ENCODE results near the gene DCUN1D1.

The DCUN1D1 gene

DNA sequence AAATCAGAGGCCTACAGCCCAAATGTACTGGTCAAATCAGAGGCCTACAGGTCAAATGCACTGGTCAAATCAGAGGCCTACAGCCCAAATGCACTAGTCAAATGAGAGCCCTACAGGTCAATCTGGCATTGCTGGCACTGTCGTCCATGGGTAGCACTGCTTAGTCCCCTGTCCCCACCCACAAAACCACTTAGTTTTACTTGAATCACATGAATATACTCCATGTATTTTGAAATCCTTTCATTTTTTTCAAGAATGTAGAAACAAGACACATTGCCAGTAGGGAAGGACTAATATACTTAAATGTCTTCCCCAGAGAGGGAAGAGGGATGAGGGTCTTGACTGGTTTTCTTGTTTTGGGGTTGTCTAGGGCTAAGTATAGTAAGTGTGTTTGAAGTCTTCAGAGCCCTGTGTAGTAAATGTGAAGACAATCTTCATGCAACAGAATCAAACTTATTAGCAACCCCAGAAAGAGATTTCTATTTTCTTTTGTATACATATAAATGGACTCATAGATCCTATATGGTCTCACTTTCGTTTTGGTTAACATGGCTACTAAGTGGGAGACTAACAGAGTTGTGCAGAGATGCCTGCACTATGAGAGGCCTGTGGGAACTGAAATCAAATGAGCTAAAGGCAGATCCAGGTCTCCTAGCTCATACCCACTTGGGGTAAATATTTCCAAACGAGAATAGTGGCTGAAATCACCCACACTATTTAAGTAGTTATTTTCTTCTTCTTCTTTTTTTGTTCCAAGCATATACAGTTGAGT is 38.3 kb upstream of the DCUN1D1 start:
- H2AFZ ChIP-seq, result no peak overlapping the region
- H3K4me3 ChIP-seq (ENCODE audit: low read depth, low read length), result no peak overlapping the region
- no peak overlapping the region for H3K9ac ChIP-seq
- no peaks in the 10 kb centered on the region for H3K4me1 ChIP-seq
- no peak overlapping the region for H3K4me2 ChIP-seq (ENCODE audit: low read length)
- H3K27ac ChIP-seq, result no peak overlapping the region
- no peaks in the 10 kb centered on the region for H3K36me3 ChIP-seq (ENCODE audit: control insufficient read depth, insufficient read depth, low read length)
- TF ChIP-seq, protein P1, sequence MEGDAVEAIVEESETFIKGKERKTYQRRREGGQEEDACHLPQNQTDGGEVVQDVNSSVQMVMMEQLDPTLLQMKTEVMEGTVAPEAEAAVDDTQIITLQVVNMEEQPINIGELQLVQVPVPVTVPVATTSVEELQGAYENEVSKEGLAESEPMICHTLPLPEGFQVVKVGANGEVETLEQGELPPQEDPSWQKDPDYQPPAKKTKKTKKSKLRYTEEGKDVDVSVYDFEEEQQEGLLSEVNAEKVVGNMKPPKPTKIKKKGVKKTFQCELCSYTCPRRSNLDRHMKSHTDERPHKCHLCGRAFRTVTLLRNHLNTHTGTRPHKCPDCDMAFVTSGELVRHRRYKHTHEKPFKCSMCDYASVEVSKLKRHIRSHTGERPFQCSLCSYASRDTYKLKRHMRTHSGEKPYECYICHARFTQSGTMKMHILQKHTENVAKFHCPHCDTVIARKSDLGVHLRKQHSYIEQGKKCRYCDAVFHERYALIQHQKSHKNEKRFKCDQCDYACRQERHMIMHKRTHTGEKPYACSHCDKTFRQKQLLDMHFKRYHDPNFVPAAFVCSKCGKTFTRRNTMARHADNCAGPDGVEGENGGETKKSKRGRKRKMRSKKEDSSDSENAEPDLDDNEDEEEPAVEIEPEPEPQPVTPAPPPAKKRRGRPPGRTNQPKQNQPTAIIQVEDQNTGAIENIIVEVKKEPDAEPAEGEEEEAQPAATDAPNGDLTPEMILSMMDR (IDR thresholded peaks at IDR 0.05), result no peak
- H3K9me3 ChIP-seq (ENCODE audit: control insufficient read depth, low read length), result no peaks in the 10 kb centered on the region
- H3K27me3 ChIP-seq (ENCODE audit: control insufficient read depth, insufficient read depth, low read length), result no peaks in the 10 kb centered on the region
- no peaks in the 10 kb centered on the region for H3K79me2 ChIP-seq

DNA sequence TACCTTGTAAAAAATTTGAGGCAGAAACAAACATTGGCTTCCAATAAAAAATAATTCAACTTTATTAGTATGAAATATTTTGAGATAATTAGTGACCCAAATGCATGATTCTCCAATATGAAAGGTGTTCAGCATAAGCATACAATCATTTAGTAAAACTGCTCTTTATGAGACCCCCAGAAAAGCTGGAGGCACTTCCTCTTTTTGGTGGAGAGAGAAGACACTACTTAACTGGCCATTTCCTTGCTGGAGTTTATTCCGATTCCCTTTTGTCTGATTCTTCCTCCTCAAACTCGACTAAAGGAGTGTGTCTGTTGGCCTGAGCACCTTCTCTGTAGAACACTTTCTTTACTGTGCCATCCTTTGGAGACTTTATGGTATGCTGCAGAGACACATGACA is 34.8 kb upstream of the DCUN1D1 start:
- Histone ChIP-seq H3K4me3 (ENCODE audit: low read depth, low read length) (no peak overlapping the region), H3K9me3 (ENCODE audit: control insufficient read depth, low read length) (no peaks in the 10 kb centered on the region), H3K27me3 (ENCODE audit: control insufficient read depth, insufficient read depth, low read length) (no peaks in the 10 kb centered on the region), H2AFZ (no peak overlapping the region), H3K36me3 (ENCODE audit: control insufficient read depth, insufficient read depth, low read length) (no peaks in the 10 kb centered on the region), H3K79me2 (no peaks in the 10 kb centered on the region), H3K27ac (no peak overlapping the region), H3K4me1 (no peaks in the 10 kb centered on the region), H3K4me2 (ENCODE audit: low read length) (no peak overlapping the region), H3K9ac (no peak overlapping the region)
- TF ChIP-seq, protein P1 (IDR thresholded peaks at IDR 0.05), result no peak

GRCh38 chr3:183013856-183014255 is 33.5 kb upstream of the DCUN1D1 start:
- Histone ChIP-seq H3K4me1 (no peaks in the 10 kb centered on the region), H3K27ac (no peak overlapping the region), H3K9ac (no peak overlapping the region), H3K9me3 (ENCODE audit: control insufficient read depth, low read length) (no peaks in the 10 kb centered on the region), H2AFZ (no peak overlapping the region), H3K4me2 (ENCODE audit: low read length) (no peak overlapping the region), H3K36me3 (ENCODE audit: control insufficient read depth, insufficient read depth, low read length) (no peaks in the 10 kb centered on the region), H3K79me2 (no peaks in the 10 kb centered on the region), H3K27me3 (ENCODE audit: control insufficient read depth, insufficient read depth, low read length) (no peaks in the 10 kb centered on the region), H3K4me3 (ENCODE audit: low read depth, low read length) (no peak overlapping the region)
- TF ChIP-seq, protein P1 (IDR thresholded peaks at IDR 0.05), result no peak

- TF ChIP-seq, protein P1 (IDR thresholded peaks at IDR 0.05), result no peak
- H3K9ac ChIP-seq, result no peak overlapping the region
Observed at GRCh38 chr3:183013074-183013473, 32.7 kb upstream of the DCUN1D1 start.

GRCh38 chr3:183008800-183009199 is 28.5 kb upstream of the DCUN1D1 start:
- H3K4me2 ChIP-seq (ENCODE audit: low read length), result no peak overlapping the region
- H3K27me3 ChIP-seq (ENCODE audit: control insufficient read depth, insufficient read depth, low read length), result no peaks in the 10 kb centered on the region
- H3K36me3 ChIP-seq (ENCODE audit: control insufficient read depth, insufficient read depth, low read length), result no peaks in the 10 kb centered on the region
- H3K9me3 ChIP-seq (ENCODE audit: control insufficient read depth, low read length), result no peaks in the 10 kb centered on the region
- H2AFZ ChIP-seq, result no peak overlapping the region
- no peak overlapping the region for H3K4me3 ChIP-seq (ENCODE audit: low read depth, low read length)
- H3K27ac ChIP-seq, result no peak overlapping the region
- no peaks in the 10 kb centered on the region for H3K4me1 ChIP-seq
- no peaks in the 10 kb centered on the region for H3K79me2 ChIP-seq
- TF ChIP-seq, protein P1 (IDR thresholded peaks at IDR 0.05), result no peak
- no peak overlapping the region for H3K9ac ChIP-seq

More at GRCh38 chr3:183013074-183013473, 32.7 kb upstream of the DCUN1D1 start:
- no peak overlapping the region for H2AFZ ChIP-seq
- H3K4me2 ChIP-seq (ENCODE audit: low read length), result no peak overlapping the region
- no peaks in the 10 kb centered on the region for H3K36me3 ChIP-seq (ENCODE audit: control insufficient read depth, insufficient read depth, low read length)
- H3K79me2 ChIP-seq, result no peaks in the 10 kb centered on the region
- no peak overlapping the region for H3K27ac ChIP-seq
- H3K9me3 ChIP-seq (ENCODE audit: control insufficient read depth, low read length), result no peaks in the 10 kb centered on the region
- no peaks in the 10 kb centered on the region for H3K27me3 ChIP-seq (ENCODE audit: control insufficient read depth, insufficient read depth, low read length)
- H3K4me3 ChIP-seq (ENCODE audit: low read depth, low read length), result no peak overlapping the region
- H3K4me1 ChIP-seq, result no peaks in the 10 kb centered on the region
